IMR-90 (cell line): ENCODE data around the gene HLA-DOB. TPM values are rescaled to one million over a fixed set of nuclear protein-coding genes. Genes with fewer than 3 reads are reported as not detected.

Source experiments
- ATAC-seq: fragments of 200-7000 bp; cut with Tn5 transposase; 2 replicates; pipeline ENCODE4 v1.9.1; 2020; ENCODE audit warnings: low read depth, mild to moderate bottlenecking, moderate library complexity
- BruUV-seq: library from RNA; stranded (reverse); fragments of 400-500 nt; replicated peaks from 2 replicates; lab custom pipeline; 2021; lab: Mats Ljungman, UMichigan
- CTCF ChIA-PET: fragments of 300-600 bp; formaldehyde crosslinking; extraction: SDS; loops from one replicate; lab custom pipeline; 2021; ENCODE audit warnings: antibody characterized with exemption; lab: Yijun Ruan, JAX
- POLR2A ChIA-PET: fragments of 300-600 bp; sonication (Branson Sonifier 250); formaldehyde crosslinking; loops from one replicate; lab custom pipeline; 2022; ENCODE audit warnings: antibody characterized with exemption; ENCODE audit not compliant: unreplicated experiment; lab: Charles Lee
- DNase-seq: peaks from one replicate; pipeline ENCODE4 v3.0.0; 2013
- H2AFZ ChIP-seq: replicated peaks from 2 replicates; pipeline ENCODE3; 2013; ENCODE audit warnings: low read length, mild to moderate bottlenecking; ENCODE audit not compliant: poor library complexity
- H2AK5ac ChIP-seq: 2 replicates; pipeline ENCODE4 v1.6.1; 2013; ENCODE audit warnings: low read depth, low read length, inconsistent platforms
- H2AK9ac ChIP-seq: replicated peaks from 2 replicates; pipeline ENCODE3; 2013; ENCODE audit warnings: mild to moderate bottlenecking, low read depth, low read length, moderate library complexity; ENCODE audit not compliant: poor library complexity
- H2BK120ac ChIP-seq: 2 replicates; pipeline ENCODE4 v1.6.1; 2013; ENCODE audit warnings: low read depth, low read length, inconsistent platforms
- H2BK15ac ChIP-seq: 3 replicates; pipeline ENCODE4 v1.6.1; 2013; ENCODE audit warnings: low read depth, low read length, inconsistent platforms
- H2BK20ac ChIP-seq: 2 replicates; pipeline ENCODE4 v1.6.1; 2013; ENCODE audit warnings: low read depth, mild to moderate bottlenecking, inconsistent platforms, low read length, moderate library complexity
- H2BK5ac ChIP-seq: 2 replicates; pipeline ENCODE4 v1.6.1; 2013; ENCODE audit warnings: mild to moderate bottlenecking, low read depth, low read length, inconsistent platforms; ENCODE audit not compliant: poor library complexity, severe bottlenecking
- H3K14ac ChIP-seq: replicated peaks from 2 replicates; pipeline ENCODE4 v1.6.1; 2013; ENCODE audit warnings: low read depth, low read length, inconsistent platforms
- H3K18ac ChIP-seq: 2 replicates; pipeline ENCODE4 v1.6.1; 2013; ENCODE audit warnings: low read depth, low read length, control low read depth
- H3K23ac ChIP-seq: 2 replicates; pipeline ENCODE4 v1.6.1; 2013; ENCODE audit warnings: low read depth, low read length, inconsistent platforms
- H3K27ac ChIP-seq: 2 replicates; pipeline ENCODE4 v1.5.1; 2013; ENCODE audit warnings: mild to moderate bottlenecking, control low read depth, low read length; ENCODE audit not compliant: insufficient read depth
- H3K27me3 ChIP-seq: 2 replicates; pipeline ENCODE4 v1.6.1; 2013; ENCODE audit warnings: low read length; ENCODE audit not compliant: control insufficient read depth, insufficient read depth
- H3K36me3 ChIP-seq: 2 replicates; pipeline ENCODE4 v1.6.1; 2013; ENCODE audit warnings: low read length, mixed read lengths; ENCODE audit not compliant: control insufficient read depth, insufficient read depth
- H3K4ac ChIP-seq: 2 replicates; pipeline ENCODE4 v1.6.1; 2013; ENCODE audit warnings: low read depth, low read length, inconsistent platforms
- H3K4me1 ChIP-seq: 2 replicates; pipeline ENCODE4 v1.6.1; 2013; ENCODE audit warnings: low read length, mixed read lengths; ENCODE audit not compliant: control insufficient read depth, insufficient read depth
- H3K4me2 ChIP-seq: 2 replicates; pipeline ENCODE4 v1.6.1; 2013; ENCODE audit warnings: low read depth, mild to moderate bottlenecking, control low read depth, low read length, moderate library complexity
- H3K4me3 ChIP-seq: 2 replicates; pipeline ENCODE4 v1.5.1; 2013; ENCODE audit warnings: low read depth, mild to moderate bottlenecking, control low read depth, low read length, moderate library complexity; ENCODE audit not compliant: insufficient read depth
- H3K56ac ChIP-seq: 2 replicates; pipeline ENCODE4 v1.6.1; 2013; ENCODE audit warnings: low read length, inconsistent platforms; ENCODE audit not compliant: insufficient read depth; ENCODE audit errors: extremely low read depth
- H3K79me1 ChIP-seq, 2 experiments: 2 replicates each; pipeline ENCODE4 v1.6.1; 2013; ENCODE audit warnings: low read length in 2 of 2, inconsistent platforms in 1 of 2, low read depth in 1 of 2
- H3K9ac ChIP-seq: 2 replicates; pipeline ENCODE4 v1.6.1; 2013; ENCODE audit warnings: low read depth, low read length, control low read depth
- H3K9me1 ChIP-seq: 2 replicates; pipeline ENCODE4 v1.6.1; 2013; ENCODE audit warnings: low read length, inconsistent platforms; ENCODE audit not compliant: insufficient read depth
- H3K9me3 ChIP-seq: 2 replicates; pipeline ENCODE4 v1.6.1; 2013; ENCODE audit warnings: low read length; ENCODE audit not compliant: control insufficient read depth, insufficient read depth
- H4K20me1 ChIP-seq: 2 replicates; pipeline ENCODE4 v1.6.1; 2013; ENCODE audit warnings: low read length, inconsistent platforms; ENCODE audit not compliant: insufficient read depth
- H4K5ac ChIP-seq: 2 replicates; pipeline ENCODE4 v1.6.1; 2013; ENCODE audit warnings: mild to moderate bottlenecking, low read depth, low read length, control low read depth
- H4K8ac ChIP-seq, 2 experiments: 2 replicates each; pipeline ENCODE4 v1.6.1; 2013; ENCODE audit warnings: low read depth in 2 of 2, low read length in 2 of 2, control low read depth in 1 of 2, inconsistent platforms in 1 of 2
- H4K91ac ChIP-seq: 2 replicates; pipeline ENCODE4 v1.6.1; 2013; ENCODE audit warnings: low read depth, low read length, inconsistent platforms; ENCODE audit not compliant: insufficient read depth
- CEBPB ChIP-seq: IDR thresholded peaks from 2 replicates; pipeline ENCODE4 v1.6.1; 2012; ENCODE audit warnings: low read depth, low read length, improper control_type of control experiment
- CHD1 ChIP-seq: IDR thresholded peaks from 2 replicates; pipeline ENCODE4 v1.6.1; 2012; ENCODE audit warnings: low read depth, low read length, improper control_type of control experiment
- CTCF ChIP-seq: conservative IDR thresholded peaks from 2 replicates; pipeline ENCODE4 v1.5.1; 2012; ENCODE audit warnings: mild to moderate bottlenecking, low read depth, low read length, improper control_type of control experiment
- FOS ChIP-seq: fragments of 150-350 bp; IDR thresholded peaks from 2 replicates; pipeline ENCODE4 v1.6.1; 2016; ENCODE audit warnings: low read depth, low read length
- MAFK ChIP-seq: IDR thresholded peaks from 2 replicates; pipeline ENCODE4 v1.6.1; 2012; ENCODE audit warnings: low read depth, low read length, improper control_type of control experiment
- MAZ ChIP-seq: IDR thresholded peaks from 2 replicates; pipeline ENCODE4 v1.6.1; 2012; ENCODE audit warnings: low read depth, mild to moderate bottlenecking, low read length, improper control_type of control experiment, moderate library complexity, borderline replicate concordance
- RAD21 ChIP-seq: IDR thresholded peaks from 2 replicates; pipeline ENCODE4 v1.6.1; 2012; ENCODE audit warnings: low read length, improper control_type of control experiment
- RCOR1 ChIP-seq: IDR thresholded peaks from 2 replicates; pipeline ENCODE4 v1.6.1; 2012; ENCODE audit warnings: mild to moderate bottlenecking, low read length, improper control_type of control experiment; ENCODE audit not compliant: insufficient replicate concordance
- RFX5 ChIP-seq: IDR thresholded peaks from 2 replicates; pipeline ENCODE4 v1.8.0; 2012; ENCODE audit warnings: low read depth, mild to moderate bottlenecking, low read length, moderate library complexity
- SMC3 ChIP-seq: fragments of 150-350 bp; IDR thresholded peaks from 2 replicates; pipeline ENCODE4 v1.6.1; 2016; ENCODE audit warnings: low read depth, mild to moderate bottlenecking, antibody characterized with exemption, low read length, moderate library complexity
- USF2 ChIP-seq: fragments of 150-350 bp; IDR thresholded peaks from 2 replicates; pipeline ENCODE4 v1.6.1; 2017; ENCODE audit warnings: mild to moderate bottlenecking, antibody characterized with exemption, low read length, low read depth
- WGBS, 2 experiments: methylation state at CpG; one replicate each; pipeline versions ENCODE4 v1.1.5 to v1.1.7; 2013; ENCODE audit warnings: missing lambda C conversion rate in 2 of 2; ENCODE audit not compliant: insufficient read length in 1 of 2; ENCODE audit errors: extremely low coverage in 2 of 2; 5-methylcytosine and 5-hydroxymethylcytosine counted together
- dilution Hi-C: fragments of 300-500 bp; cut with HindIII; formaldehyde crosslinking; loops from one replicate; pipeline ENCODE4 v1.14.3; 2018; ENCODE audit warnings: low sequenced_read_pairs; ENCODE audit not compliant: unreplicated experiment
- in situ Hi-C: fragments of 300-500 bp; cut with MboI; formaldehyde crosslinking; loops from 3 replicates; pipeline ENCODE4 v1.14.3; 2019; ENCODE audit warnings: low sequenced_read_pairs, inconsistent platforms, mixed read lengths
- intact Hi-C: fragments of 100-400 bp; cut with micrococcal nuclease; formaldehyde crosslinking; loops from 2 replicates; pipeline ENCODE4 v1.10.0; 2022
- polyA plus RNA-seq, 3 experiments: library from polyadenylated mRNA; depleted of rRNA; stranded (reverse); fragments of >200 nt; gene quantifications; 2 replicates each; pipeline ENCODE4 v1.2.3, GENCODE V29; 2012; ENCODE audit warnings: low replicate concordance in 1 of 3
- total RNA-seq: library from RNA; depleted of rRNA; stranded (reverse); fragments of >200 nt; gene quantifications from 2 replicates; pipeline ENCODE4 v1.2.3, GENCODE V29; 2012

The HLA-DOB gene
- total and polyA plus RNA-seq, 2 of the 4 experiments (the other 2 are of a cell fraction): 0.36 to 2.3 TPM

- Histone ChIP-seq H3K27ac (no peak overlapping the region), H3K4ac (no peak overlapping the region), H3K9ac (no peak overlapping the region), H4K91ac (no peak overlapping the region), H2BK120ac (no peak overlapping the region), H3K36me3 (peaks cover 24% of the 10 kb centered on the region), H3K79me1 (no peaks in the 10 kb centered on the region), H2AK5ac (no peak overlapping the region), H2AFZ (no peak overlapping the region), H2AK9ac (no peak overlapping the region), H3K4me1 (peaks cover 2% of the 10 kb centered on the region; the same call in 1 of the 2 replicates), H3K56ac (no peak overlapping the region), H3K4me3 (no peak overlapping the region), H3K18ac (no peak overlapping the region), H3K9me1 (no peaks in the 10 kb centered on the region), H3K27me3 (no peaks in the 10 kb centered on the region), H2BK15ac (no peak overlapping the region), H3K14ac (no peak overlapping the region), H4K5ac (no peak overlapping the region), H3K4me2 (no peak overlapping the region), H3K23ac (no peak overlapping the region), H4K20me1 (no peaks in the 10 kb centered on the region), H2BK5ac (no peak overlapping the region), H2BK20ac (no peak overlapping the region), H4K8ac (no peak overlapping the region), H3K9me3 (no peaks in the 10 kb centered on the region)
- ChIA-PET CTCF (interaction anchor here (2.5 kb wide), 1 partner anchor 9 kb away, joined by 10 read pairs; the partner anchor contains the start of gene TAP2), POLR2A (no interaction called here)
- ATAC-seq (no peak), DNase-seq (no peak)
- TF ChIP-seq CHD1 (no peak), CEBPB (no peak), FOS (no peak), RFX5 (no peak), MAZ (no peak), RAD21 (no peak), USF2 (no peak), SMC3 (no peak), CTCF (no peak), MAFK (no peak), RCOR1 (no peak)
- BruUV-seq: no TSS peak
- dilution Hi-C loops (no loop called here), intact Hi-C loops (no loop called here), in situ Hi-C loops (no loop called here)
- no CpG with 5 or more reads among the region's 7 CpGs for whole genome bisulfite sequencing, 2 experiments
Measured at GRCh38 chr6:32829495-32829894, 12.7 kb upstream of the HLA-DOB start.
